HG03378 (cell line): ENCODE measurements around the gene ANKRD61.
A peak's percentile ranks its signal among the peaks of the same experiment; 100 is the strongest.
"Not testable (repeated sequence)": the region's sequence is repeated elsewhere in the genome, so short reads cannot be mapped to it uniquely, and the experiment has no call there.

Experiments
- ATAC-seq: cut with Tn5 transposase; IDR thresholded peaks from one replicate; pipeline ENCODE4 v1.9.1; 2021; ENCODE audit warnings: mild to moderate bottlenecking, moderate library complexity; ENCODE audit not compliant: unreplicated experiment

ANKRD61 gene

GRCh38 chr7:6028563-6028962 lies 2.6 kb upstream of the ANKRD61 start:
- no peak for ATAC-seq

GRCh38 chr7:6031567-6031966 lies 391 bp downstream of the ANKRD61 start:
- no peak for ATAC-seq

GRCh38 chr7:6032167-6032566 lies 991 bp downstream of the ANKRD61 start:
- no peak for ATAC-seq

GRCh38 chr7:6032641-6033040 lies 1.5 kb downstream of the ANKRD61 start:
- ATAC-seq = no peak

GRCh38 chr7:6035165-6035564 lies 4.0 kb downstream of the ANKRD61 start:
- ATAC-seq = no peak

- ATAC-seq = no peak
These were observed 4.5 kb downstream of the ANKRD61 start for GRCh38 chr7:6035686-6036085.

- no peak for ATAC-seq
These were observed 18.6 kb downstream of the ANKRD61 start for GRCh38 chr7:6049780-6050179.

- ATAC-seq = not testable (repeated sequence)
These were observed 20.0 kb downstream of the ANKRD61 start for GRCh38 chr7:6051185-6051584.

GRCh38 chr7:6056616-6057015 lies 25.4 kb downstream of the ANKRD61 start:
- ATAC-seq = no peak

- no peak for ATAC-seq
These were observed 26.3 kb downstream of the ANKRD61 start for GRCh38 chr7:6057316-6058129.

- ATAC-seq = not testable (repeated sequence)
These were observed 28.8 kb downstream of the ANKRD61 start for GRCh38 chr7:6059941-6060340.

GRCh38 chr7:6071406-6071805 lies 40.2 kb downstream of the ANKRD61 start:
- ATAC-seq = peak; percentile 82

- no peak for ATAC-seq
These were observed 43.6 kb downstream of the ANKRD61 start for GRCh38 chr7:6074612-6075380.

- no peak for ATAC-seq
These were observed 47.4 kb downstream of the ANKRD61 start for GRCh38 chr7:6078548-6078947.

- ATAC-seq = not testable (repeated sequence)
These were observed 51.9 kb downstream of the ANKRD61 start for GRCh38 chr7:6083047-6083446.
